ENCODE measurements around the gene ZNF622.

GRCh38 chr5:16406023-16406422 lies 59.6 kb downstream of the ZNF622 start:
- TF ChIP-seq, protein P1, sequence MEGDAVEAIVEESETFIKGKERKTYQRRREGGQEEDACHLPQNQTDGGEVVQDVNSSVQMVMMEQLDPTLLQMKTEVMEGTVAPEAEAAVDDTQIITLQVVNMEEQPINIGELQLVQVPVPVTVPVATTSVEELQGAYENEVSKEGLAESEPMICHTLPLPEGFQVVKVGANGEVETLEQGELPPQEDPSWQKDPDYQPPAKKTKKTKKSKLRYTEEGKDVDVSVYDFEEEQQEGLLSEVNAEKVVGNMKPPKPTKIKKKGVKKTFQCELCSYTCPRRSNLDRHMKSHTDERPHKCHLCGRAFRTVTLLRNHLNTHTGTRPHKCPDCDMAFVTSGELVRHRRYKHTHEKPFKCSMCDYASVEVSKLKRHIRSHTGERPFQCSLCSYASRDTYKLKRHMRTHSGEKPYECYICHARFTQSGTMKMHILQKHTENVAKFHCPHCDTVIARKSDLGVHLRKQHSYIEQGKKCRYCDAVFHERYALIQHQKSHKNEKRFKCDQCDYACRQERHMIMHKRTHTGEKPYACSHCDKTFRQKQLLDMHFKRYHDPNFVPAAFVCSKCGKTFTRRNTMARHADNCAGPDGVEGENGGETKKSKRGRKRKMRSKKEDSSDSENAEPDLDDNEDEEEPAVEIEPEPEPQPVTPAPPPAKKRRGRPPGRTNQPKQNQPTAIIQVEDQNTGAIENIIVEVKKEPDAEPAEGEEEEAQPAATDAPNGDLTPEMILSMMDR (IDR thresholded peaks at IDR 0.05): no peak
- TF ChIP-seq POLR2A (IDR thresholded peaks at IDR 0.05): no peak
